HG02884 (cell line): Measurements from ENCODE around the gene RAB23.

ENCODE experiments used
- ATAC-seq: cut with Tn5 transposase; IDR thresholded peaks from one replicate; pipeline ENCODE4 v1.9.1; 2021; ENCODE audit warnings: mild to moderate bottlenecking, moderate library complexity; ENCODE audit not compliant: unreplicated experiment

RAB23 gene

DNA sequence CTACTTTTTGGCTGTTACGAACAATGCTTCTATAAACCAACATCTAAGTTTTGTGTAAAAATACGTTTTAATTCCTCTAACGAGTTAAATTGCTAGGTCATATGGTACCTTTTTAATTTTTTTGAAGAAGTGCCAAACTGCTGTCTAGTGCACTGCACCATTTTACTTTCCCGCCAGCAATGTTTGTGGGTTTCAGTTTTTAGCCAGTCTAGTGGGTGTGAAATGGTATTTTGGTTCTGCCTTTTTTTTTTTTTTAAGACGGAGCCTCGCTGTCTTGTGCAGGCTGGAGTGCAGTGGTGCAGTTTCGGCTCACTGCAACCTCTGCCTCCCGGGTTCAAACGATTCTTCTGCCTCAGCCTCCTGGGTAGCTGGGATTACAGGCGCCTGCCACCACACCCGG lies 84.1 kb downstream of the RAB23 start:
- no peak for ATAC-seq

DNA sequence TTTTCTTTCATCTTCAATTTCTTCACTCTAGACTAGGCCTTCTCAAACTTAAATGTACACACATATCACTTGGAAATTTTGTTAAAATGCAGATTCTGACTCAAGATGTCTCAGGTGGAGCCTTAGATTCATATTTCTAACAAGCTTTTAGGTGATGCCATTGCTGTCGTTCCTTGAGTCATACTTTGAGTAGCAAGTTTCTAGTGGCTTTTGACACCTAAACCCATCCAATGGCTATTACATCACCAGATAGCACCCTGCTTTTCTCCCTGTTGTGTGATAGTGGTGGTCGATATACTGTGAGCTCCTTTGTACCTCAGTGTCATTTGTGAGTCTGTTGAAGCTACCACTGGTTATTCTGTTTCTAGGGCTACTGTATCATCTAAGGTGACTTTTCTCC lies 84.8 kb downstream of the RAB23 start:
- ATAC-seq = no peak
